Fibroblast of lung (primary cell): ENCODE results near the gene CCDC33.

Experiments
- CTCF ChIP-seq, 2 donors: IDR thresholded peaks in 1 of 2; conservative IDR thresholded peaks in 1 of 2; 1 replicate in 1 of 2; 2 replicates in 1 of 2; pipeline ENCODE4 v1.5.1; 2011 to 2012; ENCODE audit warnings: low read length in 2 of 2, control low read depth in 1 of 2, inconsistent platforms in 1 of 2, low read depth in 1 of 2, mild to moderate bottlenecking in 1 of 2
- EZH2 ChIP-seq: IDR thresholded peaks from 2 replicates; pipeline ENCODE4 v1.5.1; 2012; ENCODE audit warnings: low read length, control low read depth, mild to moderate bottlenecking; ENCODE audit errors: missing control alignments

- no peak for TF ChIP-seq CTCF (conservative IDR thresholded peaks at IDR 0.05 in 1 of 2, IDR thresholded peaks at IDR 0.05 in 1 of 2; ENCODE audit: low read depth in 1 of 2, low read length in 2 of 2)
- TF ChIP-seq EZH2 = no peak
Measured at GRCh38 chr15:74352393-74352910, 116.3 kb downstream of the CCDC33 start.
